HepG2 (cell line): Measurements from ENCODE around the gene MAPK8. TPM values are rescaled to one million over a fixed set of nuclear protein-coding genes. Genes with fewer than 3 reads are reported as not detected.

Experiments
- ATAC-seq: fragments of 200-7000 bp; cut with Tn5 transposase; 3 replicates; pipeline ENCODE4 v1.9.1; 2020; ENCODE audit warnings: mild to moderate bottlenecking, moderate library complexity
- BruUV-seq: library from RNA; stranded (reverse); fragments of 400-500 nt; replicated peaks from 2 replicates; lab custom pipeline; 2021; lab: Mats Ljungman, UMichigan
- CTCF ChIA-PET: fragments of 300-600 bp; formaldehyde crosslinking; extraction: SDS; loops from one replicate; lab custom pipeline; 2021; ENCODE audit warnings: low total read pairs, inconsistent platforms, low intra/inter-chr PET ratio; lab: Yijun Ruan, JAX
- POLR2A ChIA-PET: fragments of 350-600 bp; sonication (Branson Sonifier 250); formaldehyde crosslinking; loops from one replicate; lab custom pipeline; 2020; ENCODE audit warnings: antibody characterized with exemption, inconsistent platforms; lab: Yijun Ruan, JAX
- DNase-seq: peaks from one replicate; pipeline ENCODE4 v3.0.0-alpha.2; 2015; ENCODE audit warnings: low spot score
- FAIRE-seq: peaks from 3 replicates; lab custom pipeline; 2011; peaks lifted over from hg19 to GRCh38; lab: Jason Lieb, UNC
- H2AFZ ChIP-seq: one replicate; pipeline ENCODE4 v1.6.1; 2011; ENCODE audit warnings: low read length, inconsistent platforms
- H3K27ac ChIP-seq: fragments of 300-600 bp; 3 replicates; pipeline ENCODE4 v1.8.0; 2011; ENCODE audit warnings: mixed run types, mild to moderate bottlenecking, mixed read lengths, low read length, inconsistent platforms; ENCODE audit not compliant: insufficient read depth; ENCODE audit errors: extremely low read length
- H3K27me3 ChIP-seq, 2 experiments: fragments of 200-600 bp in 1 of 2; 2 replicates in 1 of 2; 3 replicates in 1 of 2; pipeline versions ENCODE4 v1.6.0 to v1.8.0; 2011; ENCODE audit warnings: low read length in 2 of 2, mild to moderate bottlenecking in 2 of 2, moderate library complexity in 2 of 2, inconsistent platforms in 1 of 2; ENCODE audit not compliant: insufficient read depth in 2 of 2, control insufficient read depth in 1 of 2
- H3K36me3 ChIP-seq, 2 experiments: fragments of 200-600 bp in 1 of 2; replicated peaks in 1 of 2; 2 replicates in 1 of 2; 3 replicates in 1 of 2; pipeline versions ENCODE4 v1.5.1 to v1.8.0; 2011; ENCODE audit warnings: low read length in 2 of 2, inconsistent platforms in 1 of 2; ENCODE audit not compliant: insufficient read depth in 2 of 2, control insufficient read depth in 1 of 2
- H3K4me1 ChIP-seq: 2 replicates; pipeline ENCODE4 v1.5.1; 2012; ENCODE audit warnings: low read length, inconsistent platforms; ENCODE audit not compliant: insufficient read depth
- H3K4me2 ChIP-seq: 2 replicates; pipeline ENCODE4 v1.6.0; 2011; ENCODE audit warnings: low read depth, low read length, inconsistent platforms
- H3K4me3 ChIP-seq, 3 experiments: fragments of 200-600 bp in 1 of 3; sonication (generic), shearing (Covaris generic) in 1 of 3; replicated peaks in 1 of 3; 2 replicates each; pipeline ENCODE4 v1.5.1; 2011 to 2016; ENCODE audit warnings: low read length in 3 of 3, inconsistent platforms in 2 of 3, low read depth in 2 of 3, mild to moderate bottlenecking in 2 of 3, control low read depth in 1 of 3, mixed read lengths in 1 of 3; ENCODE audit not compliant: insufficient read depth in 1 of 3
- H3K79me2 ChIP-seq: one replicate; pipeline ENCODE4 v1.6.1; 2011; ENCODE audit warnings: low read length, inconsistent platforms; ENCODE audit not compliant: insufficient read depth
- H3K9ac ChIP-seq: 2 replicates; pipeline ENCODE4 v1.6.0; 2011; ENCODE audit warnings: mild to moderate bottlenecking, low read depth, low read length, inconsistent platforms; ENCODE audit not compliant: insufficient read depth
- H3K9me3 ChIP-seq: 2 replicates; pipeline ENCODE4 v1.5.1; 2012; ENCODE audit warnings: mild to moderate bottlenecking, low read length
- H4K20me1 ChIP-seq: 2 replicates; pipeline ENCODE4 v1.6.0; 2011; ENCODE audit warnings: inconsistent platforms, mild to moderate bottlenecking, low read length, moderate library complexity; ENCODE audit not compliant: insufficient read depth
- CENPT ChIP-seq: sonication (generic); formaldehyde crosslinking; IDR thresholded peaks from 2 replicates; pipeline ENCODE4 v1.8.0; 2022; ENCODE audit warnings: low read depth, mild to moderate bottlenecking, moderate library complexity, missing genetic modification reagents
- FOXO1 ChIP-seq: sonication (generic); formaldehyde crosslinking; IDR thresholded peaks from 2 replicates; pipeline ENCODE4 v1.4.0; 2020; ENCODE audit warnings: missing genetic modification reagents
- GABPB1 ChIP-seq: IDR thresholded peaks from 2 replicates; pipeline ENCODE4 v1.6.1; 2016; ENCODE audit warnings: mild to moderate bottlenecking, missing genetic modification reagents, moderate library complexity, missing compliant biosample characterization
- GLMP ChIP-seq: sonication (generic); formaldehyde crosslinking; IDR thresholded peaks from 2 replicates; pipeline ENCODE4 v1.9.0; 2021; ENCODE audit warnings: missing genetic modification reagents, mild to moderate bottlenecking, borderline replicate concordance
- HNF1B ChIP-seq: sonication (generic); formaldehyde crosslinking; IDR thresholded peaks from 2 replicates; pipeline ENCODE4 v1.5.1; 2020; ENCODE audit warnings: mild to moderate bottlenecking, moderate library complexity, missing genetic modification reagents
- MIER2 ChIP-seq: IDR thresholded peaks from 2 replicates; pipeline ENCODE4 v1.6.1; 2016; ENCODE audit warnings: missing biosample characterization, missing genetic modification reagents
- NFRKB ChIP-seq: fragments of 450-650 bp; IDR thresholded peaks from 2 replicates; pipeline ENCODE4 v1.6.1; 2017
- PHF8 ChIP-seq: sonication (generic); formaldehyde crosslinking; IDR thresholded peaks from 2 replicates; pipeline ENCODE4 v1.5.0; 2020; ENCODE audit warnings: missing genetic modification reagents
- PITX1 ChIP-seq: sonication (generic); formaldehyde crosslinking; IDR thresholded peaks from 2 replicates; pipeline ENCODE4 v1.5.1; 2020; ENCODE audit warnings: mild to moderate bottlenecking, missing genetic modification reagents
- SAFB2 ChIP-seq: sonication (generic); formaldehyde crosslinking; IDR thresholded peaks from 2 replicates; pipeline ENCODE4 v1.5.1; 2020; ENCODE audit warnings: missing genetic modification reagents, low read depth, mild to moderate bottlenecking, borderline replicate concordance
- TCF12 ChIP-seq, 2 experiments: fragments of 450-650 bp in 1 of 2; sonication (generic) in 1 of 2; formaldehyde crosslinking in 1 of 2; IDR thresholded peaks; 2 replicates each; pipeline versions ENCODE4 v1.6.1 to v1.8.0; 2017 to 2022; ENCODE audit warnings: antibody characterized with exemption in 1 of 2, mild to moderate bottlenecking in 1 of 2, missing genetic modification reagents in 1 of 2, moderate library complexity in 1 of 2
- THAP11 ChIP-seq: IDR thresholded peaks from 2 replicates; pipeline ENCODE4 v1.6.1; 2016; ENCODE audit warnings: missing biosample characterization, missing genetic modification reagents
- ZFP82 ChIP-seq: sonication (generic); formaldehyde crosslinking; IDR thresholded peaks from 2 replicates; pipeline ENCODE4 v1.5.1; 2020; ENCODE audit warnings: mild to moderate bottlenecking, missing genetic modification reagents, borderline replicate concordance
- ZNF124 ChIP-seq: sonication (generic); formaldehyde crosslinking; IDR thresholded peaks from 2 replicates; pipeline ENCODE4 v1.4.0; 2020; ENCODE audit warnings: missing genetic modification reagents
- ZNF446 ChIP-seq: sonication (generic); formaldehyde crosslinking; IDR thresholded peaks from 2 replicates; pipeline ENCODE4 v1.5.0; 2020; ENCODE audit warnings: mild to moderate bottlenecking, missing genetic modification reagents
- ZNF75D ChIP-seq: sonication (generic); formaldehyde crosslinking; IDR thresholded peaks from 2 replicates; pipeline ENCODE4 v1.8.1; 2023; ENCODE audit warnings: missing genetic modification reagents, mild to moderate bottlenecking, borderline replicate concordance
- ZNF878 ChIP-seq: sonication (generic); formaldehyde crosslinking; IDR thresholded peaks from 2 replicates; pipeline ENCODE4 v1.8.1; 2023; ENCODE audit warnings: mild to moderate bottlenecking, missing genetic modification reagents, moderate library complexity
- WGBS: methylation state at CpG from one replicate; pipeline ENCODE4 v1.1.6; 2017; ENCODE audit warnings: low lambda C conversion rate; 5-methylcytosine and 5-hydroxymethylcytosine counted together
- in situ Hi-C: cut with HindIII; loops from 2 replicates; pipeline ENCODE4 v1.10.0; 2017; ENCODE audit warnings: low pct_unique_long_range_greater_than_20kb; ENCODE audit not compliant: extremely low pct_ligation_motif_present
- intact Hi-C: fragments of 100-400 bp; cut with micrococcal nuclease; formaldehyde crosslinking; loops from one replicate; pipeline ENCODE4 v1.10.0; 2022; ENCODE audit not compliant: unreplicated experiment
- polyA plus RNA-seq, 8 experiments: library from polyadenylated mRNA; depleted of rRNA in 3 of 8; stranded (reverse) in 7 of 8; unstranded in 1 of 8; fragments of >200 nt; fragmentation: Illumina TruSeq in 4 of 8; extraction: Trizol in 4 of 8; gene quantifications; 2 replicates each; pipeline versions ENCODE4 v1.2.1 to v1.2.3, GENCODE V29; 2011 to 2016; ENCODE audit warnings: low read depth in 4 of 8, missing spikeins in 1 of 8, mixed read lengths in 1 of 8; ENCODE audit not compliant: insufficient read depth in 1 of 8
- total RNA-seq, 5 experiments: library from RNA; depleted of rRNA; stranded (reverse); fragments of >200 nt; fragmentation: Illumina TruSeq; extraction: Trizol; gene quantifications; 2 replicates each; pipeline ENCODE4 v1.2.3, GENCODE V29; 2016; ENCODE audit warnings: low read depth in 1 of 5

MAPK8 gene
- total and polyA plus RNA-seq, 2 of the 13 experiments (the other 11 are each of a cell fraction or from before 2014, with no cell fraction given), result 41.6 to 47.3 TPM

- intact Hi-C loops, result no loop called here
- no peaks in the 10 kb centered on the region for H3K79me2 ChIP-seq
- CTCF ChIA-PET, result no interaction called here
Measured at GRCh38 chr10:48332871-48333216, 26.4 kb downstream of the MAPK8 start.

GRCh38 chr10:48333856-48334255 is 27.4 kb downstream of the MAPK8 start:
- ATAC-seq (no peak), DNase-seq (no peak), FAIRE-seq (no peak)
- Histone ChIP-seq H3K36me3 (no peaks in the 10 kb centered on the region; a peak in 1 of 5 replicates), H2AFZ (no peak overlapping the region), H3K4me2 (no peak overlapping the region), H4K20me1 (no peaks in the 10 kb centered on the region), H3K9me3 (no peaks in the 10 kb centered on the region), H3K4me1 (peaks cover 10% of the 10 kb centered on the region; the same call in 1 of the 2 replicates), H3K27ac (no peak overlapping the region), H3K9ac (no peak overlapping the region), H3K79me2 (no peaks in the 10 kb centered on the region), H3K4me3 (no peak overlapping the region), H3K27me3 (no peaks in the 10 kb centered on the region)
- CTCF ChIA-PET, result no interaction called here
- in situ Hi-C loops, result no loop called here
- BruUV-seq, result no TSS peak
- WGBS, result 79% methylated on average over 3 of the region's 6 CpGs
- intact Hi-C loops, result no loop called here
- POLR2A ChIA-PET, result no interaction called here
- TF ChIP-seq SAFB2 (CRISPR knock-in tag) (no peak), FOXO1 (no peak), GLMP (CRISPR knock-in tag) (no peak), PITX1 (CRISPR knock-in tag) (no peak), THAP11 (CRISPR knock-in tag) (no peak), ZNF75D (CRISPR knock-in tag) (no peak), GABPB1 (CRISPR knock-in tag) (no peak), ZNF446 (CRISPR knock-in tag) (no peak), PHF8 (no peak), HNF1B (CRISPR knock-in tag) (no peak), ZNF124 (no peak), CENPT (no peak), NFRKB (no peak), ZFP82 (CRISPR knock-in tag) (no peak), ZNF878 (no peak)

More at GRCh38 chr10:48332871-48333216, 26.4 kb downstream of the MAPK8 start:
- no peak overlapping the region for H3K4me3 ChIP-seq
- DNase-seq, result no peak
- H3K4me1 ChIP-seq, result peaks cover 10% of the 10 kb centered on the region; the same call in 1 of the 2 replicates
- H3K36me3 ChIP-seq, result no peaks in the 10 kb centered on the region; a peak in 1 of 5 replicates
- no peaks in the 10 kb centered on the region for H3K9me3 ChIP-seq
- in situ Hi-C loops, result no loop called here
- TF ChIP-seq TCF12 (IDR thresholded peaks at IDR 0.05), result no peak
- TF ChIP-seq TCF12 (CRISPR knock-in tag; IDR thresholded peaks at IDR 0.05), result no peak
- TF ChIP-seq MIER2, result no peak
- FAIRE-seq, result no peak
- no peaks in the 10 kb centered on the region for H3K27me3 ChIP-seq
- no TSS peak for BruUV-seq
- no peaks in the 10 kb centered on the region for H4K20me1 ChIP-seq
- WGBS, result 100% methylated on average over 1 of the region's 1 CpG
- H3K27ac ChIP-seq, result no peak overlapping the region
- no peak for ATAC-seq
- no peak overlapping the region for H3K9ac ChIP-seq
- POLR2A ChIA-PET, result no interaction called here
- no peak overlapping the region for H3K4me2 ChIP-seq
- no peak overlapping the region for H2AFZ ChIP-seq
